Smooth muscle cell (in vitro differentiated cells): ENCODE measurements around the gene B3GNT8. TPM values are rescaled to one million over a fixed set of nuclear protein-coding genes. Genes with fewer than 3 reads are reported as not detected.
"Not testable (repeated sequence)": the region's sequence is repeated elsewhere in the genome, so short reads cannot be mapped to it uniquely, and the experiment has no call there.

Experiments
- DNase-seq: peaks from one replicate; lab custom pipeline; 2025; ENCODE audit not compliant: unreplicated experiment; lab: John Stamatoyannopoulos, UW
- H2AFZ ChIP-seq: fragments of 200-600 bp; sonication (generic); 2 replicates; pipeline ENCODE4 v1.6.0; 2016; ENCODE audit warnings: antibody characterized with exemption, low read depth, mild to moderate bottlenecking
- H3F3A ChIP-seq: fragments of 200-600 bp; sonication (generic); 2 replicates; pipeline ENCODE4 v1.6.0; 2017; ENCODE audit warnings: antibody characterized with exemption, low read depth
- H3K27ac ChIP-seq: fragments of 200-600 bp; sonication (generic); 2 replicates; pipeline ENCODE4 v1.5.1; 2016; ENCODE audit warnings: low read depth, mild to moderate bottlenecking
- H3K27me3 ChIP-seq: fragments of 200-600 bp; sonication (generic); 2 replicates; pipeline ENCODE4 v1.6.1; 2016; ENCODE audit warnings: low read depth, mild to moderate bottlenecking
- H3K36me3 ChIP-seq: fragments of 200-600 bp; sonication (generic); 2 replicates; pipeline ENCODE4 v1.5.1; 2016; ENCODE audit warnings: low read depth
- H3K4me1 ChIP-seq: fragments of 200-600 bp; sonication (generic); 2 replicates; pipeline ENCODE4 v1.5.1; 2016; ENCODE audit warnings: low read depth
- H3K4me2 ChIP-seq: fragments of 200-600 bp; sonication (generic); 2 replicates; pipeline ENCODE4 v1.6.0; 2016; ENCODE audit warnings: mild to moderate bottlenecking
- H3K4me3 ChIP-seq: fragments of 200-600 bp; sonication (generic); 2 replicates; pipeline ENCODE4 v1.5.1; 2016; ENCODE audit warnings: mild to moderate bottlenecking
- H3K79me2 ChIP-seq: fragments of 200-600 bp; sonication (generic); 2 replicates; pipeline ENCODE4 v1.6.0; 2016; ENCODE audit warnings: low read depth, mild to moderate bottlenecking
- H3K9ac ChIP-seq: fragments of 200-600 bp; sonication (generic); 2 replicates; pipeline ENCODE4 v1.6.0; 2016; ENCODE audit warnings: low read depth
- H3K9me3 ChIP-seq: fragments of 200-600 bp; sonication (generic); replicated peaks from 2 replicates; pipeline ENCODE4 v1.5.1; 2016; ENCODE audit warnings: low read depth
- H4K20me1 ChIP-seq: fragments of 200-600 bp; sonication (generic); 2 replicates; pipeline ENCODE4 v1.6.0; 2016; ENCODE audit warnings: low read depth
- WGBS: methylation state at CpG from one replicate; pipeline ENCODE4 v1.1.7; 2016; ENCODE audit warnings: low lambda C conversion rate; 5-methylcytosine and 5-hydroxymethylcytosine counted together
- polyA plus RNA-seq: library from polyadenylated mRNA; unstranded; fragments of >200 nt; fragmentation: Nextera tagmentation; extraction: Ambion mirVana; gene quantifications from 2 replicates; pipeline ENCODE4 v1.2.1, GENCODE V29; 2016
- total RNA-seq: library from RNA; depleted of rRNA; stranded (reverse); fragments of >200 nt; gene quantifications from 2 replicates; pipeline ENCODE4 v1.2.3, GENCODE V29; 2014
- TF ChIP-seq, protein P1 (sequence below): fragments of 200-600 bp; sonication (generic); IDR thresholded peaks from 2 replicates; pipeline ENCODE4 v1.5.1; 2017; ENCODE audit warnings: borderline replicate concordance, mild to moderate bottlenecking, antibody characterized with exemption; ENCODE audit not compliant: insufficient read depth, poor library complexity, severe bottlenecking

Gene B3GNT8, protein sequence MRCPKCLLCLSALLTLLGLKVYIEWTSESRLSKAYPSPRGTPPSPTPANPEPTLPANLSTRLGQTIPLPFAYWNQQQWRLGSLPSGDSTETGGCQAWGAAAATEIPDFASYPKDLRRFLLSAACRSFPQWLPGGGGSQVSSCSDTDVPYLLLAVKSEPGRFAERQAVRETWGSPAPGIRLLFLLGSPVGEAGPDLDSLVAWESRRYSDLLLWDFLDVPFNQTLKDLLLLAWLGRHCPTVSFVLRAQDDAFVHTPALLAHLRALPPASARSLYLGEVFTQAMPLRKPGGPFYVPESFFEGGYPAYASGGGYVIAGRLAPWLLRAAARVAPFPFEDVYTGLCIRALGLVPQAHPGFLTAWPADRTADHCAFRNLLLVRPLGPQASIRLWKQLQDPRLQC
- total RNA-seq (0.85 TPM in 2 replicates), polyA plus RNA-seq (1.7 and 3.0 TPM in 2 replicates)

DNA sequence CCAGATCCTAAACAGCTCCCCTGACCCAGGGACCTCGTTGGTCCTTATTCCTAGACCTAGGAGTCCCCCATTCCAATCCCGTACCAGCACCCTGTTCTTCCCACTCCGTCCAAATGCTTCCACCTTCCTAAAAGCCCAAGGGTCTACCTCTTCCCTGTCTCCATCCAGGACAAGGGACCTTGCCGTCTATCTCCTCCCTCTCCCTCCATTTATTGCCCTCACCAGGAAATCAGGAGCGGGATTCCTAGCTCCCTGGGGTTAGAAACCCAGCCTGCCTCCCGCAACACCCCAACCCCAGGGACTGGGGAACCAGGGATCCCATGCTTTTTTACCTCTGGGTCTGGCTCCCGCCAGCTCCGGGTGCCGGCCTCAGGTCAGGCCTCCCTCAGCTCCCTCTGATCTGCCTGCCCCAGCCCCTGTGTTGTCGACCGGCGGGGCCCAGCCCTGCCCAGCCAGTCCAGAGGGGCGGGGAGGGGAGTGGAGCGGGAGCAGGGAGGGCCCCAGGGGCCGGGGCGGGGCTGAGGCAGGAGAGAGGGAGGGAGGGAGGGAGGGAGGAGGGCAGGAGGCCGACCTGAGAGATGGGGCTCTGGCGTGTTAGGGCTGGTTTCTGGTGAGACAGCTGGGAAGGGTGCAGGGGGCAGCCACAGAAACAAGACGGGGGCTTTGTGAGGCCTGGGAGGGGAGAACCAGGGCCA, at the start of gene B3GNT8:
TSS of gene B3GNT8 (minus strand) at position 423 of the 695 bp plus-strand sequence. CDS start 596 bp downstream, outside the sequence.
- DNase-seq = peak; percentile 46
- Histone ChIP-seq H3K36me3 (no peaks in the 10 kb centered on the region), H3K27me3 (no peaks in the 10 kb centered on the region), H3K27ac (peak within 1 kb of the TSS; percentile 54), H3K9me3 (no peaks in the 10 kb centered on the region), H3F3A (no peaks in the 10 kb centered on the region), H3K4me1 (peaks cover 6% of the 10 kb centered on the region), H3K79me2 (no peaks in the 10 kb centered on the region), H3K4me2 (peak within 1 kb of the TSS; percentile 98), H4K20me1 (no peaks in the 10 kb centered on the region), H3K9ac (peak within 1 kb of the TSS; percentile 73), H3K4me3 (peak within 1 kb of the TSS; percentile 67), H2AFZ (no peak within 1 kb of the TSS)
- TF ChIP-seq, protein P1, sequence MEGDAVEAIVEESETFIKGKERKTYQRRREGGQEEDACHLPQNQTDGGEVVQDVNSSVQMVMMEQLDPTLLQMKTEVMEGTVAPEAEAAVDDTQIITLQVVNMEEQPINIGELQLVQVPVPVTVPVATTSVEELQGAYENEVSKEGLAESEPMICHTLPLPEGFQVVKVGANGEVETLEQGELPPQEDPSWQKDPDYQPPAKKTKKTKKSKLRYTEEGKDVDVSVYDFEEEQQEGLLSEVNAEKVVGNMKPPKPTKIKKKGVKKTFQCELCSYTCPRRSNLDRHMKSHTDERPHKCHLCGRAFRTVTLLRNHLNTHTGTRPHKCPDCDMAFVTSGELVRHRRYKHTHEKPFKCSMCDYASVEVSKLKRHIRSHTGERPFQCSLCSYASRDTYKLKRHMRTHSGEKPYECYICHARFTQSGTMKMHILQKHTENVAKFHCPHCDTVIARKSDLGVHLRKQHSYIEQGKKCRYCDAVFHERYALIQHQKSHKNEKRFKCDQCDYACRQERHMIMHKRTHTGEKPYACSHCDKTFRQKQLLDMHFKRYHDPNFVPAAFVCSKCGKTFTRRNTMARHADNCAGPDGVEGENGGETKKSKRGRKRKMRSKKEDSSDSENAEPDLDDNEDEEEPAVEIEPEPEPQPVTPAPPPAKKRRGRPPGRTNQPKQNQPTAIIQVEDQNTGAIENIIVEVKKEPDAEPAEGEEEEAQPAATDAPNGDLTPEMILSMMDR = no peak
- WGBS = 12% methylated on average over 15 of the region's 19 CpGs

DNA sequence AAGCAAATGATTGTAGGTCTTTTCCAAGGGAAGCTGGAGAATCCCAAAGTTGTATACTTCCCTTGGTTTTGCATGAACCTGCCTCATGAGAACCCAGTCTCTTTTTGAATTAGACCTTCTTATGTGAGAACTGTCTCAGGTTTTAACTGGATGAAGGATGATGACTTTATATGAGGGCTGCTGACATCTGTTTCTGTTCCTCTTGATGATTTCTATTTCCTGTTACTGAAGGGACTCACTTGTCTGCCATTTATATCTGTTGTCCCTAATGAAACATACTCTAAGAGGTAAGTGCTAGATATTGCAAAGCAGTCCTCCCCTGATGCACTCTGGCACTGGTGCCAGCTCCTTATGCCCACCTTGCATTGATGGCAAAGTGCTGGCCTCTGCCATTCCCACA, 49.4 kb upstream of the B3GNT8 start:
- Histone ChIP-seq H2AFZ (no peak overlapping the region), H4K20me1 (no peaks in the 10 kb centered on the region), H3K4me3 (no peak overlapping the region), H3F3A (no peaks in the 10 kb centered on the region), H3K9ac (no peak overlapping the region), H3K4me2 (no peak overlapping the region), H3K27ac (no peak overlapping the region), H3K9me3 (no peaks in the 10 kb centered on the region), H3K27me3 (no peaks in the 10 kb centered on the region), H3K79me2 (no peaks in the 10 kb centered on the region), H3K4me1 (no peaks in the 10 kb centered on the region), H3K36me3 (no peaks in the 10 kb centered on the region)
- TF ChIP-seq, protein P1 = no peak
- DNase-seq = no peak

DNA sequence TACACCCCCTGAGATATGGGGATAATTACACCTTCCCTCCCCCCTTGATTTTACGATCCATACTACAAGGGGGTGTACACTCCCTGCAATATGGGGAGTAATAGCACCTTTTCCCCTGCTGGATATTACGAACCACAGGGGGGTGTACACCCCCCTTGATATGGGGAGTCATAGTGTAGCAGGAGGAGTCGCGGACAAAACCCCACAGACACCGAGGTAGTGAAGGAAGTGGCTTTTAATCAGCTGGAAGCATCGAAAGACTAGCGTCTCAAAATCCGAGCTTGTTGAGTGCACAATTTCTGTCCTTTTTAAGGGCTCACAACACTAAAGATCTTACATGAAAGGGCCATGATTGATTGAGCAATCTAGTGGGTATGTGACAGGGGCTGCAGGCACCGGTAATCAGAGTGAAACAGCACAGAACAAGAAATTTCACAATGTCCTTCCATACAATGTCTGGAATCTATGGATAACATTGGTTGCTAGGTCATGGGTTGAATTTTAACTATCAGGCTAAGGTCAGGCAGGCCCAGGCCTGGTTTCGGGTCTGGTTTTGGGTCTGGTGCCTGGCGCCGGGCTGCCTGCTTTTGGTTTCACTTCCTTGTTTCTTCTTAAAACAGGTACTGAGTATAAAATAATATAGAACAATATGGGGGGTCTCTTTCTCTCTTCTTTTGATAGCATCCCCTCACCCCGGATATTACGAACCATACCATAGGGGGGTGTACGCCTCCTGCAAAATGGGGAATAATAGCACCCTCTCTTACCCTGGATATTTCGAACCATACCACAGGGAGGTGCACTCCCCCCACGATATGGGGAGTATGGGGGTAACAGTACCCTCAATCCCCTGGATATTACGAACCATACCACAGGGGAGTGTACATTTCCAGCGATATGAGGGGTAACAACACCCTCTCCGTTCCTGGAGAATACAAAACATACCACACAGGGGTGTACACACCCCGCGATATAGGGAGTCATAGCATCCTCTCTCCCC, 36.4 kb upstream of the B3GNT8 start:
- H3K27ac ChIP-seq, H4K20me1 ChIP-seq, H3K27me3 ChIP-seq, H3K4me1 ChIP-seq, H3K4me2 ChIP-seq, DNase-seq, H3K9ac ChIP-seq, H3K9me3 ChIP-seq, H3K79me2 ChIP-seq, H3F3A ChIP-seq, H3K4me3 ChIP-seq, H2AFZ ChIP-seq, H3K36me3 ChIP-seq: not testable (repeated sequence)
- 82% methylated on average over 22 of the region's 22 CpGs for whole genome bisulfite sequencing

DNA sequence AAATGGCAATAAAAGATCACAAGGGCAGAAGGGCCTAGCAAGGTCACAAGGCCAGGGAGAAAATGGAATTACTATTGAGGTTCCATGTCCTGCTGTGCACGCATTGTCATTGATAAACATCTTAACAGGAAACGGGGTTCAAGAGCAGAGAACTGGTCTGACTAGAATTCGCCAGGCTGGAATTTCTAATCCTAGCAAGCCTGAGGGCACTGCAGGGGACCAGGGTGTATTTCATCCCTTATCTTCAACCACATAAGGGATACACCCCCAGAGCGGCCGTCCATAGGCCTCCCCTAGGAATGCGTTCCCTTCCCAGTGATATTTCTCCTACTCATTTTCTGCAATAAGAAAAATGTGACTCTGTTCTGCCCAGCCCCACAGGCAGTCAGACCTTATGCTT, 35.3 kb upstream of the B3GNT8 start:
- Histone ChIP-seq H2AFZ (no peak overlapping the region), H3K79me2 (no peaks in the 10 kb centered on the region), H3F3A (no peaks in the 10 kb centered on the region), H3K9ac (no peak overlapping the region), H3K4me2 (no peak overlapping the region), H3K27ac (no peak overlapping the region), H3K9me3 (no peaks in the 10 kb centered on the region), H3K36me3 (no peaks in the 10 kb centered on the region), H3K4me3 (no peak overlapping the region), H3K4me1 (no peaks in the 10 kb centered on the region), H4K20me1 (no peaks in the 10 kb centered on the region), H3K27me3 (no peaks in the 10 kb centered on the region)
- TF ChIP-seq, protein P1 = no peak
- DNase-seq = no peak
- 75% methylated on average over 6 of the region's 6 CpGs for WGBS
